K562 (cell line): ENCODE measurements around the gene UBA1. TPM values are rescaled to one million over a fixed set of nuclear protein-coding genes. Genes with fewer than 3 reads are reported as not detected.

Source experiments
- ATAC-seq: fragments of 200-7000 bp; cut with Tn5 transposase; 3 replicates; pipeline ENCODE4 v1.9.1; 2020; ENCODE audit warnings: moderate library complexity
- BruUV-seq: library from RNA; stranded (reverse); fragments of 400-500 nt; replicated peaks from 2 replicates; lab custom pipeline; 2021; lab: Mats Ljungman, UMichigan
- CTCF ChIA-PET: fragments of 300-600 bp; formaldehyde crosslinking; extraction: SDS; loops from one replicate; lab custom pipeline; 2021; ENCODE audit warnings: low intra/inter-chr PET ratio; lab: Yijun Ruan, JAX
- POLR2A ChIA-PET: fragments of 300-600, 350-650 bp; sonication (Branson Sonifier 250); formaldehyde crosslinking; extraction: SDS; loops from one replicate; lab custom pipeline; 2021; ENCODE audit warnings: antibody characterized with exemption, inconsistent platforms; lab: Yijun Ruan, JAX
- DNase-seq, 4 experiments: peaks; one replicate each; pipeline versions ENCODE4 v3.0.0 to v3.0.0-alpha.2; 2011 to 2018; ENCODE audit warnings: low spot score in 3 of 4, mixed read lengths in 3 of 4; ENCODE audit errors: extremely low read depth in 1 of 4
- FAIRE-seq: peaks from 2 replicates; lab custom pipeline; 2011; peaks lifted over from hg19 to GRCh38; lab: Jason Lieb, UNC
- H2AFZ ChIP-seq: 2 replicates; pipeline ENCODE4 v1.6.0; 2011; ENCODE audit warnings: low read depth, low read length, control low read depth, inconsistent platforms
- H3K27ac ChIP-seq: fragments of 200-600 bp; 3 replicates; pipeline ENCODE4 v1.8.0; 2011; ENCODE audit warnings: low read depth, mild to moderate bottlenecking, control low read depth, inconsistent platforms, low read length, moderate library complexity, mixed read lengths; ENCODE audit errors: extremely low read depth
- H3K27me3 ChIP-seq, 2 experiments: fragments of 300-600 bp in 1 of 2; 2 replicates in 1 of 2; 3 replicates in 1 of 2; pipeline versions ENCODE4 v1.6.0 to v1.8.0; 2011; ENCODE audit warnings: inconsistent platforms in 2 of 2, low read length in 2 of 2, mild to moderate bottlenecking in 1 of 2, mixed read lengths in 1 of 2, moderate library complexity in 1 of 2; ENCODE audit not compliant: control insufficient read depth in 2 of 2, insufficient read depth in 2 of 2
- H3K36me3 ChIP-seq: fragments of 300-600 bp; 3 replicates; pipeline ENCODE4 v1.8.0; 2011; ENCODE audit warnings: mild to moderate bottlenecking, low read length, inconsistent platforms; ENCODE audit not compliant: control insufficient read depth, insufficient read depth
- H3K4me1 ChIP-seq, 2 experiments: fragments of 200-600 bp in 1 of 2; replicated peaks in 1 of 2; 2 replicates in 1 of 2; 3 replicates in 1 of 2; pipeline versions ENCODE4 v1.5.1 to v1.8.0; 2011; ENCODE audit warnings: inconsistent platforms in 2 of 2, low read length in 2 of 2, mild to moderate bottlenecking in 1 of 2, mixed read lengths in 1 of 2, moderate library complexity in 1 of 2; ENCODE audit not compliant: control insufficient read depth in 2 of 2, insufficient read depth in 2 of 2
- H3K4me2 ChIP-seq: 2 replicates; pipeline ENCODE4 v1.6.1; 2011; ENCODE audit warnings: low read length, control low read depth, inconsistent platforms, mixed read lengths; ENCODE audit not compliant: insufficient read depth
- H3K4me3 ChIP-seq: fragments of 200-600 bp; sonication (generic), shearing (Covaris generic); 2 replicates; pipeline ENCODE4 v1.5.1; 2016; ENCODE audit warnings: control low read depth, inconsistent platforms
- H3K79me2 ChIP-seq: fragments of 200-600 bp; 3 replicates; pipeline ENCODE4 v1.8.0; 2011; ENCODE audit warnings: low read length, inconsistent platforms; ENCODE audit not compliant: control insufficient read depth, insufficient read depth
- H3K9ac ChIP-seq, 2 experiments: 2 replicates each; pipeline versions ENCODE4 v1.6.0 to v1.6.1; 2011; ENCODE audit warnings: low read depth in 2 of 2, low read length in 2 of 2, control low read depth in 1 of 2, inconsistent platforms in 1 of 2, mild to moderate bottlenecking in 1 of 2, mixed read lengths in 1 of 2; ENCODE audit not compliant: insufficient read depth in 1 of 2
- H3K9me1 ChIP-seq: one replicate; pipeline ENCODE4 v1.6.0; 2011; ENCODE audit warnings: inconsistent platforms, mild to moderate bottlenecking, low read length, moderate library complexity; ENCODE audit not compliant: control insufficient read depth, insufficient read depth
- H3K9me3 ChIP-seq: replicated peaks from 2 replicates; pipeline ENCODE4 v1.5.1; 2011; ENCODE audit warnings: low read depth, low read length, inconsistent platforms; ENCODE audit not compliant: control insufficient read depth, insufficient read depth
- H4K20me1 ChIP-seq: replicated peaks from 2 replicates; pipeline ENCODE4 v1.6.1; 2011; ENCODE audit warnings: low read length, inconsistent platforms, mixed read lengths; ENCODE audit not compliant: control insufficient read depth, insufficient read depth
- ADNP ChIP-seq: fragments of 200-800 bp; sonication (Bioruptor generic); IDR thresholded peaks from 2 replicates; pipeline ENCODE4 v1.6.1; 2016; ENCODE audit warnings: missing genetic modification characterization, missing compliant biosample characterization
- HMG20B ChIP-seq: fragments of 250-450 bp; sonication (Bioruptor Pico); IDR thresholded peaks from 2 replicates; pipeline ENCODE4 v1.5.0; 2021; ENCODE audit warnings: mild to moderate bottlenecking
- SAFB2 ChIP-seq: fragments of 200-400 bp; formaldehyde crosslinking; IDR thresholded peaks from 2 replicates; pipeline ENCODE4 v1.6.1; 2018; ENCODE audit warnings: borderline replicate concordance, low read length, low read depth, moderate library complexity; ENCODE audit not compliant: severe bottlenecking
- TEAD1 ChIP-seq, 2 experiments: fragments of 450-650 bp in 1 of 2; sonication (generic) in 1 of 2; formaldehyde crosslinking; IDR thresholded peaks; 2 replicates each; pipeline versions ENCODE4 v1.4.0 to v1.8.0; 2020 to 2022; ENCODE audit warnings: mild to moderate bottlenecking in 2 of 2, missing genetic modification reagents in 1 of 2
- TRIM24 ChIP-seq, 2 experiments: fragments of 450-650 bp; IDR thresholded peaks; 2 replicates each; pipeline ENCODE4 v1.6.1; 2016
- YBX1 ChIP-seq: fragments of 450-650 bp; IDR thresholded peaks from 2 replicates; pipeline ENCODE4 v1.7.1; 2016; ENCODE audit warnings: mild to moderate bottlenecking
- ZBTB7A ChIP-seq: IDR thresholded peaks from 2 replicates; pipeline ENCODE4 v1.6.1; 2011; ENCODE audit warnings: low read depth, mild to moderate bottlenecking, low read length, moderate library complexity, borderline replicate concordance; ENCODE audit not compliant: control insufficient read depth
- ZNF354B ChIP-seq: fragments of 250-450 bp; sonication (Bioruptor Pico); IDR thresholded peaks from 2 replicates; pipeline ENCODE4 v1.4.0; 2020
- WGBS: fragments of 100-300 bp; shearing (Covaris generic); methylation state at CpG from one replicate; pipeline ENCODE4 v1.1.6; 2016; ENCODE audit warnings: low coverage, mixed read lengths; ENCODE audit not compliant: insufficient coverage; ENCODE audit errors: missing lambda C conversion rate; 5-methylcytosine and 5-hydroxymethylcytosine counted together
- in situ Hi-C: fragments of 300-500 bp; cut with MboI; formaldehyde crosslinking; loops from 4 replicates; pipeline ENCODE4 v1.15.0; 2018; ENCODE audit warnings: inconsistent platforms, mixed read lengths
- intact Hi-C: fragments of 100-400 bp; cut with micrococcal nuclease; formaldehyde crosslinking; loops from 2 replicates; pipeline ENCODE4 v1.14.2; 2022
- polyA plus RNA-seq, 8 experiments: library from polyadenylated mRNA; depleted of rRNA in 4 of 8; stranded (reverse) in 5 of 8; unstranded in 3 of 8; fragments of >200 nt; fragmentation: Nextera tagmentation in 2 of 8; fragmentation: Illumina TruSeq in 1 of 8; extraction: Ambion mirVana in 2 of 8; extraction: Trizol in 1 of 8; gene quantifications; 2 replicates each; pipeline versions ENCODE4 v1.2.1 to v1.2.3, GENCODE V29; 2011 to 2014; ENCODE audit warnings: inconsistent platforms in 1 of 8, missing spikeins in 1 of 8
- total RNA-seq, 7 experiments: library from RNA; depleted of rRNA in 6 of 7; stranded (reverse); fragments of >200 nt in 6 of 7; fragmentation: Illumina TruSeq in 2 of 7; extraction: Trizol in 2 of 7; gene quantifications; 2 replicates each; pipeline versions ENCODE4 v1.2.1 to v1.2.3, GENCODE V29; 2011 to 2021; ENCODE audit warnings: low replicate concordance in 1 of 7
- TF ChIP-seq, protein P1 (sequence below): fragments of 450-650 bp; IDR thresholded peaks from 2 replicates; pipeline ENCODE4 v1.6.1; 2017; ENCODE audit warnings: antibody characterized with exemption
- TF ChIP-seq, protein P2 (sequence below): fragments of 250-450 bp; sonication (Bioruptor Pico); IDR thresholded peaks from 2 replicates; pipeline ENCODE4 v1.4.0; 2020; ENCODE audit warnings: mild to moderate bottlenecking

UBA1 gene
- total and polyA plus RNA-seq, 9 of the 15 experiments (the other 6 are each of a cell fraction or from before 2014, with no cell fraction given): 32.0 to 174 (median 93.6) TPM

DNA sequence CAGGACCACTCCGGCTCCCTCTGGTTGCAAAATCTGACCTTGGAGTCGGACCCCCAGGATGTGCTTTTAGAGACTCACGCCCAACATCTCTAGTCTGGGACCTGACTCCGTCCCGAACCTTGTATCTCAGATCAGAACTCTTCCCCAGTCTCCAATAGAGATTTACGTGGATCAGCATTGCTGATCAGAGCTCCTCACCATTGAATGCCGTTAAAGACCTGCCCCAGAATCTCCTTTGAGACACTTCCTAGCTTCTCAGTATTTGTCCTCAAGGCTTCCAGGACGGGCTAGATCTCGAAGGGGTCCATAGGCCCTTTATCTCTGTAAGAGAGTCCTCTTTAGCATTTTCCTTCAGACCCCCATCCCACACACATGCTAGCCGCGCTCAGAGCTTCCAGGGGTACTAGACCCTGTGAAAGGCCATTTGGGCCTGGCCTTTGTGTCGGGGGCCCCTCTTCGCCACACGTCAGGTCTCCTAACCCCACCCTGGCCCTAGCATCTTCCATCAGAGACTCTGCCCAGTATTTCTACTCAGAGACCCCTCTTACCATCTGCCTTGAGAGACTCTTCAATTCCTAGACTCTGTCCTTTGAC, 662 bp downstream of the UBA1 start:
- Histone ChIP-seq H3K9ac (peak overlapping the region; percentile 93 to 96), H3K4me2 (peak overlapping the region; percentile 91), H3K9me3 (no peaks in the 10 kb centered on the region), H3K4me3 (peak overlapping the region; percentile 94), H3K79me2 (peaks cover 46% of the 10 kb centered on the region), H2AFZ (peak overlapping the region; percentile 95), H3K4me1 (peaks cover 6 to 23% of the 10 kb centered on the region in 2 experiments; a peak in 4 of 5 replicates), H3K27me3 (no peaks in the 10 kb centered on the region), H4K20me1 (peaks cover 17% of the 10 kb centered on the region), H3K9me1 (peaks cover 3% of the 10 kb centered on the region), H3K36me3 (peaks cover 41% of the 10 kb centered on the region; the same call in 2 of the 3 replicates), H3K27ac (peak overlapping the region; percentile 94)
- whole genome bisulfite sequencing: 18% methylated on average over 14 of the region's 14 CpGs
- peak in 1 of 4 experiments; percentile 12 for DNase-seq
- POLR2A ChIA-PET: interaction anchor here (0.8 to 1.6 kb wide), 2 partner anchors 24 to 123 kb away, joined by 3 to 4 read pairs; no protein-coding TSS in a partner anchor
- FAIRE-seq: no peak
- TSS peak; percentile 73 for BruUV-seq
- in situ Hi-C loops: loop anchor here (10.0 kb wide), 2 partner anchors 191 to 331 kb away; no protein-coding TSS in a partner anchor
- peak; percentile 5 for ATAC-seq
- CTCF ChIA-PET: interaction anchor here (0.7 to 2.0 kb wide), 5 partner anchors 119 to 831 kb away, joined by 3 to 14 read pairs (median 5); no protein-coding TSS in a partner anchor
- intact Hi-C loops: loop anchor here (5.0 to 10.0 kb wide), 2 partner anchors 551 to 833 kb away; no protein-coding TSS in a partner anchor
- peak; percentile 38; the same call in 1 of the 2 replicates for TF ChIP-seq ZBTB7A
- no peak for TF ChIP-seq TEAD1 (CRISPR knock-in tag; IDR thresholded peaks at IDR 0.05)

DNA sequence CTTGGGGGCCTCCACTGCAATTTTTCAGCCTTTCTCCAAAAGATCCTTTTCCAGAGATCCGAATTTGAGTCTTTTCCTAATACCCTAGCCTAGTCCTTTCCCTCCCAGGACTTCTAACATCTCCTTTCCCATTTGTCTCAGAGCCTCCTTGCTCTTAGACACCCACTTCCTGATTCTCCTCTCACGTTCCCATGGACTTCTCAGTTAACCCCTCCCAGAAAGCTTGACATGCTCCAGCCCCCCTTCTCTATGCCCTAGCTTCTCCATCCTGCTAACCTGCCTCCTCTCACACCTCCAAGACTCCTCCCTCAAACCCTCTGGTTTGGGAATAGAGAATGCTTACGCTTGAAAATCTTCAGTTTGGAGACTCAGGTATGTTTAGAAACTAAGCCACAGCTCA, 2.5 kb downstream of the UBA1 start:
- Histone ChIP-seq H4K20me1 (peaks cover 17% of the 10 kb centered on the region), H3K36me3 (peaks cover 57% of the 10 kb centered on the region; the same call in 2 of the 3 replicates), H3K79me2 (peaks cover 46% of the 10 kb centered on the region), H3K27ac (no peak overlapping the region), H3K4me3 (no peak overlapping the region), H2AFZ (no peak overlapping the region), H3K27me3 (no peaks in the 10 kb centered on the region), H3K4me2 (no peak overlapping the region), H3K9me3 (no peaks in the 10 kb centered on the region), H3K9me1 (peaks cover 3% of the 10 kb centered on the region), H3K4me1 (peaks cover 6 to 14% of the 10 kb centered on the region in 2 experiments; a peak in 4 of 5 replicates), H3K9ac (peak overlapping the region in 1 of 2 experiments; percentile 48; a peak in 1 of 4 replicates)
- BruUV-seq: no TSS peak
- ChIA-PET CTCF (no interaction called here), POLR2A (interaction anchor here (0.8 to 1.0 kb wide), 2 partner anchors 8 to 17 kb away, joined by 3 to 4 read pairs; no protein-coding TSS in a partner anchor)
- TF ChIP-seq, protein P1, sequence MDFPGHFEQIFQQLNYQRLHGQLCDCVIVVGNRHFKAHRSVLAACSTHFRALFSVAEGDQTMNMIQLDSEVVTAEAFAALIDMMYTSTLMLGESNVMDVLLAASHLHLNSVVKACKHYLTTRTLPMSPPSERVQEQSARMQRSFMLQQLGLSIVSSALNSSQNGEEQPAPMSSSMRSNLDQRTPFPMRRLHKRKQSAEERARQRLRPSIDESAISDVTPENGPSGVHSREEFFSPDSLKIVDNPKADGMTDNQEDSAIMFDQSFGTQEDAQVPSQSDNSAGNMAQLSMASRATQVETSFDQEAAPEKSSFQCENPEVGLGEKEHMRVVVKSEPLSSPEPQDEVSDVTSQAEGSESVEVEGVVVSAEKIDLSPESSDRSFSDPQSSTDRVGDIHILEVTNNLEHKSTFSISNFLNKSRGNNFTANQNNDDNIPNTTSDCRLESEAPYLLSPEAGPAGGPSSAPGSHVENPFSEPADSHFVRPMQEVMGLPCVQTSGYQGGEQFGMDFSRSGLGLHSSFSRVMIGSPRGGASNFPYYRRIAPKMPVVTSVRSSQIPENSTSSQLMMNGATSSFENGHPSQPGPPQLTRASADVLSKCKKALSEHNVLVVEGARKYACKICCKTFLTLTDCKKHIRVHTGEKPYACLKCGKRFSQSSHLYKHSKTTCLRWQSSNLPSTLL: no peak
- TF ChIP-seq ZNF354B (CRISPR knock-in tag): no peak
- no peak for TF ChIP-seq HMG20B (CRISPR knock-in tag)
- no peak for TF ChIP-seq TRIM24 (IDR thresholded peaks at IDR 0.05)
- TF ChIP-seq ADNP (tag): no peak
- TF ChIP-seq SAFB2: no peak
- TF ChIP-seq YBX1: no peak
- TF ChIP-seq, protein P2, sequence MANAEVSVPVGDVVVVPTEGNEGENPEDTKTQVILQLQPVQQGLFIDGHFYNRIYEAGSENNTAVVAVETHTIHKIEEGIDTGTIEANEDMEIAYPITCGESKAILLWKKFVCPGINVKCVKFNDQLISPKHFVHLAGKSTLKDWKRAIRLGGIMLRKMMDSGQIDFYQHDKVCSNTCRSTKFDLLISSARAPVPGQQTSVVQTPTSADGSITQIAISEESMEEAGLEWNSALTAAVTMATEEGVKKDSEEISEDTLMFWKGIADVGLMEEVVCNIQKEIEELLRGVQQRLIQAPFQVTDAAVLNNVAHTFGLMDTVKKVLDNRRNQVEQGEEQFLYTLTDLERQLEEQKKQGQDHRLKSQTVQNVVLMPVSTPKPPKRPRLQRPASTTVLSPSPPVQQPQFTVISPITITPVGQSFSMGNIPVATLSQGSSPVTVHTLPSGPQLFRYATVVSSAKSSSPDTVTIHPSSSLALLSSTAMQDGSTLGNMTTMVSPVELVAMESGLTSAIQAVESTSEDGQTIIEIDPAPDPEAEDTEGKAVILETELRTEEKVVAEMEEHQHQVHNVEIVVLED: no peak
- in situ Hi-C loops: loop anchor here (10.0 kb wide), 2 partner anchors 189 to 329 kb away; no protein-coding TSS in a partner anchor
- intact Hi-C loops: loop anchor here (10.0 kb wide), 1 partner anchor 549 kb away; no protein-coding TSS in a partner anchor
- no peak for ATAC-seq
- FAIRE-seq: no peak
- no peak for DNase-seq
- WGBS: 62% methylated on average over 3 of the region's 3 CpGs
